ENCODE results near the gene DOCK9. TPM values are rescaled to one million over a fixed set of nuclear protein-coding genes. Genes with fewer than 3 reads are reported as not detected.

Gene DOCK9
- total RNA-seq, 4 donors from 2014 or later = 78.7 to 306 (median 142) TPM

DNA sequence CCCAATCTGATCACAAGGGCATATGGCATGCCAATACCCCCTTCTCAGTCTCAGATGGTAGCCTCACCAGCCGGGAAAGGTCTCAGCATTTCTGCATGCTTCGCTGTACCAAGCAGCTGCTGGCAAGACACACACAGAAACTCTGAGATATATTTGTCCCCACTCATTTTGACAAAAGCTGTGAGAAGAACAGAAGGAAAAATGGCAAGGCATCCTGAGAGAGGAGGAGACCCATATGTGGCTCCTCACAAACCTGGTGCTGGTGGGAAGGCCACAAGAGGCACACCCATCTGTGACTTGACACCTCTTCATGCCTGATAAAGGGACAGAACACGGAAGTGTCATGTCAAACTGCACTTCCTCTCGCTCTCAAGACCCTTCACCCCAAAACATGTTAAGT is 36.7 kb upstream of the DOCK9 start:
- TF ChIP-seq CTCF (IDR thresholded peaks at IDR 0.05; ENCODE audit: low read depth) = no peak

DNA sequence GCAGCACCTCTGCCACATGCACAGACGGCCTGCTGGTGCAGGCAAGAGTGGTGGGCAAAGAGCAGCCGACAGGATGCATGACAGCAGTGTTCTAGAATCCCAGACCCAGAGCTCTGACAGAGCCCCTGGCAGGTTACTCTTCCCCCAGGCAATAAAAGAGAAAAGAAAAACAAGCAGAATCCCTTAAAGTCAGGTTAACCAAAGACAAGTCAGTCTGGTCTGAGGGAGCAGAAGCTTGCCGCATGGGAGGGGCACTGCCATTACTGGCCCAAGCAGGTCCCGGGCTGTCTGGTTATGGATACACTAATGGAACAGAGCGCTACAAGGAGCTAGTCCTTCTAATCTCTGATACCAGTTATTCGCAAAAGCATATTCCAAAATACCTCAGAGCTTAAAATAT is 36.1 kb upstream of the DOCK9 start:
- no peak for TF ChIP-seq CTCF (IDR thresholded peaks at IDR 0.05; ENCODE audit: low read depth)

DNA sequence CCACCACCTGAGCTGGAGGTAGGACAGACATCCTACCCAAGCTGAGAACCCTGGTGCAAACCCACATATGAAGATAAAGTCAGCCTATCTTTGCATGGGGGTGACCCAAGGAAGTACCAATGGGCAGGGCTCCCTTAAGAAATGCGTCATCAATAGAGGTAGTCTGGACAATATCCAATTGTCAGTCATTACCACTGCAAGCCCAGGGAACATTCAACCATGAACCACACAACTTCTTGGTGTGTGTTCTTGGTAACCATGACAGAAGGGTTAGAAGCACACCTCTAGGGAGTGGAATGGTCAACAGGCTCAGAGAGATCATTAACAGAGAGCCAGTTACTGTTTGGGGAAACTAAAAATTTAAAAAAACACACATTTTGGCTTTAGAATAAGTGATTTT is 34.7 kb upstream of the DOCK9 start:
- TF ChIP-seq CTCF (IDR thresholded peaks at IDR 0.05; ENCODE audit: low read depth) = no peak

GRCh38 chr13:99009987-99010551 is 32.2 kb upstream of the DOCK9 start:
- TF ChIP-seq CTCF (IDR thresholded peaks at IDR 0.05; ENCODE audit: low read depth) = no peak

DNA sequence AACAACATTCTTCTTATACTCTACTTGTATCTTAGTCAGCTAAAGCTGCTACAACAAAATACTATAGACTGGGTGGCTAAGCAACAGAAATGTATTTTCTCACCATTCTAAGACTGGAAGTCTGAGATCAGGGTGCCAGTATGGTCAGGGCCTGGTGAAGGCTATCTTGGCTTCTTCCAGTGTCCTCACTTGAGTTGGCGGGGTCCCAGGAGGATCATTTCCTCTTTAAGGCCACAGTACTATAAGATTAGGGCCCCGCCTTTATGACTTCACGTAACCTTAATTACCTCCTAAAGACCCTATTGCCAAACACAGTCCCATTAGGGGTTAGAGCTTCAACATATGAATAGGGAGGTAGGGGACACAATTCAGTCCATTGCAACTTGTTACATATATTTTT is 30.7 kb upstream of the DOCK9 start:
- no peak for TF ChIP-seq CTCF (IDR thresholded peaks at IDR 0.05; ENCODE audit: low read depth)

DNA sequence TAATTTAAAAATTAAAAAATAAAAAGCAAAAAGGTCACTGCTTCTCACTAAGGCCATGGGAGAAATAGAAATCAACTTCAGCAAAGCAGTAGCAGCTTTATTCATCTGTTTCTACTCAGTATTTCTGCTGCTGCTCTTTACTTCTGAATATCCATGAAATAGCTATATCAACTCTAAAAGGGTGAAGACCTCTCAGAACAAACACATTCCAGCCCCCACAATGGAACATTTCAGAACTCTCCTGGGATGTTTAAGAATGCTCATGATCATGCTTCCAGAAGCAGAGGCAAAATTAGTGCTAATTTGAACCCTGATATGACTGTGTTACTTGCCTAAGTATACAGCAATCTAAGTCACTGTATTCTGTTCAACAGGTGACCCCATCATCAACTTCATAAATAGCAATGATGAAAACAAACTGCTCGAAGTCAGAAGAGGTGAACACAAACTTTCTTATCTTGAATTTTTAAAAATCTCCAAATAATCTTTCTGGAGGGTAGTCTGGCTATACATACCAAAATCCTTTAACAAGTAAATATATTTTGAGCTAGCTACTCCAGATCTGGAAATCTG is 29.6 kb upstream of the DOCK9 start:
- no peak for TF ChIP-seq CTCF (IDR thresholded peaks at IDR 0.05; ENCODE audit: low read depth)

DNA sequence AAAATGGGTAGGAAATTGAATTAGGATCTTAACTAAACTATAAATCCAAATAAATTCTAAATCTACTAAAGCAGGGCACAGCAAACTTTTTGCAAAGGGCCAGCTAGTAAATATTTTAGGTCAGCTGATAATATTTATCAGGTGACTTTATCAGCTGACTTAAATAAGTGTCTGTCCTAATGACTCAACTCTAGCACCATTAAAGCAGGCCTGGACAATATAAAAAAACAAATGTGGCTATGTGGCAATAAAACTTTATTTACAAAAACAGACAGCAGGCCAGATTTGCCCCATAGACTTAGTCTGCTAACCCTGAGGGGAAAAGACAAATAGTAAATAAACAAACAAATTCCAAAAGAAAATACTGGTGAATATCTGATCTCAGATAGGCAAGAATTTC is 27.7 kb upstream of the DOCK9 start:
- no peak for TF ChIP-seq CTCF (IDR thresholded peaks at IDR 0.05; ENCODE audit: low read depth)
